GM19239 (cell line): Measurements from ENCODE around the gene ADGRL3.
"Not testable (repeated sequence)": the region's sequence is repeated elsewhere in the genome, so short reads cannot be mapped to it uniquely, and the experiment has no call there.

Experiments
- DNase-seq: peaks from one replicate; pipeline ENCODE4 v3.0.0; 2011; ENCODE audit warnings: low spot score; ENCODE audit not compliant: insufficient read length
- FAIRE-seq: peaks from 2 replicates; lab custom pipeline; 2011; peaks lifted over from hg19 to GRCh38; lab: Jason Lieb, UNC

The ADGRL3 gene

DNA sequence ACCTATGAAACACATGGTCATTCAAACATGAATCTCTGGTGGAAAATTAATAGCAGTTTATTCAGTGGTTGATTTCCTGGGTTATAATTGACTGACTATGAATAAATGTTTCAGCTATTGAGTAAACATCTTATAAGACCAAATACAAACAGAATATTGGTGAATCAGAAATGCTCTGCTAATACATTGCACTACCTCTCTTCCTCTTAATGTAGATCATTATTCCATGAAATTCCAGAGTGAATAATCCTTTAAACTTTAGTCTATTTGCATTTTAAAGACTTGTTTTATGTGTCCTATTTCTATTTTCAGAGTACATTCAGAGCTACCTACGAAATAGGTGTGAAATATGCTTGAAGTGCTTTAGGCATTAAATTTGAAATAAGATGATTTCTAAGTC, 715.4 kb downstream of the ADGRL3 start:
- no peak for DNase-seq
- no peak for FAIRE-seq

DNA sequence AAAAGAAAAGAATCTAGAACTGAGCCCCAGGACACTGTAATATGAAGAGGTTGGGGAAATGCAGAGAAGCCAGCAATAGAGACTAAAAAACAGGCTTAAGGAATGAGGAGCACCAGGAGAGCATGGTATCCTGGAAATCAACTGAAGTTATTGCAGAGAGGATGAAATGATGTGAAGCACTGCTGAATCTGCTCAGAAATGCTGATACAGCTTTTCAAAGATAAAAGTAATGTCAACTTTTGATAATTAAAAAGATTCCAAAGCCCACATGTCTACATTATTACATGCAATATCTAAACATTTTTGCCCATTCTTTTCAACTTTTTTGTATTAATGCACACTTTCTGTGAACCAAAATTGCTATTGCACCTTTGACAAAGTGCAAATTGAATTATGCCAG, 718.4 kb downstream of the ADGRL3 start:
- no peak for FAIRE-seq
- no peak for DNase-seq

DNA sequence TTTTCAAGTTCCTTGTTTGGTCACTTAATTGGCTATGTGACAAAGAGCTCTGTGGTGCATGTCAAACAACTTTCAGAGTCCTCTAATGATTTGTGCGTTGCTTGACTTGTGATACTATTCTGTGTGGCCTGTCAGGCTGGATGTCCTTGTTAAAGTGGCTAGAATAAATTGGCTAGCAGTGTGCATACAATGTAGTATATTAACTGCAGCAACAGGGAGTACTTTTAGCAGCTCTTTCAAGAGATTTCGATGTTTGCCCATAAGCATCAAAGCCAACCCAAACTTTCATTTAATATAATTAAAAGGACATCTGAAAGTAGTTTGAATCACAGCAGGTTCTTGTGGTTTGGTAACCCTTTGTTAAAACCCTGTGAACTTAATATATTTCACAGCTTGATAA, 718.9 kb downstream of the ADGRL3 start:
- DNase-seq (no peak), FAIRE-seq (no peak)

DNA sequence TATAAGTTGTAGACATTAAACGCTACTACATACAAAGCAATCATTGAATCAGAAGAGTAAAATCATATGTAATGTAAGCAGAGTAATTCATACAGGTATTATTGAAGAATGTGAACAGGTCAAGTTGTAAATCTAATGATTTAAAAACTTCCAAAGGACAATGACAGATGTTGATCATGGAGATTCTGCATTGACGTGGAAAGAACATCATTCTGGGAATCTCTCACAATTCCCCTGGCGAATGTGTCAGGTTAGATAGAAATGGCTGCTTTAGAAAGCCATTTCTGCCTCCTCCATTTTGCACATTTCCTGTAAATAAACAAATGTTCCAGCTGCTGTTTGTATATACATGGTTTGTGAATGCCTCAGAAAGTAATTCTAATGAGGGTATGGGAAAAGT, 719.4 kb downstream of the ADGRL3 start:
- FAIRE-seq (no peak), DNase-seq (no peak)

DNA sequence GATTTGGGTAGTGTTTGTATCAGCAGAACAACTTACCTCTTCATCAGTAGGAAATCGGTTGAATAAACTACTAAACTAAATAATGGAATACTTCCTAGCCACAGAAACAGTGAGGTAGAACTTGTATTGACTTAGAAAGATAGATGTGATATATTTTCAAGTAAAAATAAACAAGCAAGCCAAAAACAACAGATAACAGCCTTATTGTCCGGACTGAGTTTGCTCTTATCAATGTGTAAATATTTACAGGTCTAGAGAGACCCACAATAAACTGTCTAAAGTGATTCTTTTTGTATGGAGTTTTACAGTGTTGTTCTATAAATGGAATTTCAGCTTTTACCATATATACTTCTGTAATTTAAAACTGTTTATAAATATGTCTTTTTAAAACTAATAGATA, 721.8 kb downstream of the ADGRL3 start:
- DNase-seq (no peak), FAIRE-seq (no peak)

DNA sequence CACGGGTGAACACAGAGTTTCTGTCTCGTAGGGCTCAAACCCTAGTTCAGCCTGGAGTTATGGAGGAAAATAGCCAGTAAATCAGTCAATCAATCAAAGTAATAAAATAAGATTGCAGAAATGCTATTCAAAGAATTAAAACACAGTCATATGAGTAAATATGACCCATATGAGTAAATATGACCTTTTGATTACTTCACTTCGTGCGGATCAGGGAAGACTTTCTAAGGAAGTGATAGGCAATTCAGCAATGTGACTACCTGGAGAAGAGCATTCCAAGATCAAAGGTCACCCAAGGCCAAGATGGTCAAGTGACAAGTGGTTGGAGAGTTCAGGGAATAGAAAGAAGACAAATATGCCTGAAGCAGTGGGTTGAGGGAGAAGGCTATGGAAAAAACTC, 722.6 kb downstream of the ADGRL3 start:
- FAIRE-seq (no peak), DNase-seq (no peak)

DNA sequence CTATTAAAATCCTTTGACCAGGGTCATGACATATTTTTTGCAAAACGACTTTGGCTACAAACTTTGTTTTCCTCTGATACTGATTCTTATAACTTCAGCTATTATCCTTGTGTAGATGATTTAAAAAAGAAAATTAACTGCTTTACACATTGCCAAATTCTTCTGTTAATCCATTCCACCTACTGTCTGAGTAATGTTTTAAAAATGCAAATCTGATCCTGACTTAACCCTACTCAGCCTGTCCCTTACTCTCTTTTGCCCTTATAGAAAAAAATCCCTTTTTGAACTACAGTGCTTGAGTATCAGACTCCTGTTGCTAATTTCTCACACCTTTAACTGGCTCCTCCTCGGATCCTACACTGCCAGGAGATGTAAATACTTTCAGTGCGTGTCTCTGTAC, 723.1 kb downstream of the ADGRL3 start:
- no peak for FAIRE-seq

DNA sequence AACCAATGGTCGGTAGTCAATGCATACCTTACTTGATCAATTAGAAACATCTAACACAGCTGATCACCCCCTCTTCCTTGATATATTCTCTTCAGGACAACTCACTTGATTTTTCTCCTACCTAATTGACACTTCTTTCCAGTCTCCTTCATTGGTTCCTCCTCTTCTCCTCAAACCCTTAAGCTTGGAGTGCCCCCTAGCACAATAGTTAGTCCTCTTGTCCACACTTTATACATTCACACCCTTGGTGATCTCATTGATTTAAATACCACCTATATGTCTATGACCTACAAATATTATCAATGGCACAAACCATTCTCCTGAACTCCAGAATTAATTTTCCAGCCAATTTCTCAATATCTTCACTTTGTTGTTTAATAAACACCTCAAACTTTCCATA, 724.0 kb downstream of the ADGRL3 start:
- FAIRE-seq: no peak
- DNase-seq: no peak

More for the DNA sequence above, 723.1 kb downstream of the ADGRL3 start:
- no peak for DNase-seq

DNA sequence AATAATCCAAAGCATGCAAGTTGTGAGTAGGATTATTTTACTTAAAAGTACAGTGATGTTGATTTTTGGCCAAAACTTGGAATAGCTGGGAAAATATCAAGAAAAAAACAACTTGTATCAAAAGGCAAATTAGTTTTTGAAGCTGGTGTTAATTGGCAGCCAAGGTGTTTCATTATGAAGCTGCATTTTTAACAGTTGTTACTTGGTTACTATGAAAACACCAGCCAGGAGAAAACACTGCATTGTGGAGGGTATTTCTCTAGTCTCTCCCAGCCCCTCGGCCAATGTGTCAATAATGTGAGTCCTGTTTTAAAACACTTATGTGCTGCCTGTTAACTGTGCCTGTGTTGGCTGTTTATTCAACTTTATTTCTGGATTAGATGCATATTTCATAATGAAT, 733.4 kb downstream of the ADGRL3 start:
- DNase-seq: no peak
- no peak for FAIRE-seq

DNA sequence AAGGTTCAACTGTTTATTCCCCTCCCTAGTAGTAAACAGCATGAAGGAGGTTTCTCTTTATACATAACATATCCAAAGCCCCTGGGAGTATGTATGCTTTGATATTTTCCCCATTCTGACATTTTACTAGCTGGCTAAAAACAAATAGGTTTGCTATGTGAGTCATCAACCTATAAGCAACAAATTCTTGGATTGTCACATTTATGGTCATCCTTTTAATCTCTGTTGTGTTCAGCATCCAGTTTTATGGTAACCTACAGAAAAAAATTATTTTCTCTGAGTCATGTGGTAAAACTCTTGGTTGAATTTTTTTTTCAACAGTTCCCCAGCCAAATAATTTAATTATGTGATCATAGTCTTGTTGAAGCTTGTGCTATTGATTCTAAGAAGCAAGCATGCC, 734.1 kb downstream of the ADGRL3 start:
- no peak for DNase-seq
- no peak for FAIRE-seq

DNA sequence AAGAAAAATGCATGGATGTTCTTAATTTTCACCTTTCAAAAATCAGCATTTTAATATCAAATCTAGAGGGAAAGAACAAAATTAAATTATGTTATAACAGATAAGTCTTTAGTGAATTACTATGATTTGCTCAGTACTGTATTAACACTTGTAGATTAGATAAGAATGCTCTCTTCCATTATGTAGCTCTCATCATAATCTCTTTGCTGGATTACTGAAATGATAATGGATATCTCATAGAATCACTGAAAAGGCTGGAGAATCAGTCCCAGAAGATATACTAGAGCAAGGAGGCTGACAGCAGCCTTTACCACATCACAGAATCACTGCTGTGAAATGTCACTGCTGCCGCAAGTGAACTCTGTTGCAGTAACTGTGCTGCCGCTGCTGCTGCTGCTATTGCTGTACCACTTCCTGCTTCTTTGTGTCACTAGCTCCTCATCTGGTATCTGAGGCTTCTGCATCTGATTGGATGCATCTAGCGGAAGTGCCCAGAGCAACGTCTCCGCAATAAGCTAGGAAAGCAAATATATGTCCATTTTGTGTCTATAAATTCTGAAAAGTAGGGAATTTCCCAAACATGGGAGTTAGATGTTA, 738.2 kb downstream of the ADGRL3 start:
- DNase-seq: no peak
- FAIRE-seq: no peak

DNA sequence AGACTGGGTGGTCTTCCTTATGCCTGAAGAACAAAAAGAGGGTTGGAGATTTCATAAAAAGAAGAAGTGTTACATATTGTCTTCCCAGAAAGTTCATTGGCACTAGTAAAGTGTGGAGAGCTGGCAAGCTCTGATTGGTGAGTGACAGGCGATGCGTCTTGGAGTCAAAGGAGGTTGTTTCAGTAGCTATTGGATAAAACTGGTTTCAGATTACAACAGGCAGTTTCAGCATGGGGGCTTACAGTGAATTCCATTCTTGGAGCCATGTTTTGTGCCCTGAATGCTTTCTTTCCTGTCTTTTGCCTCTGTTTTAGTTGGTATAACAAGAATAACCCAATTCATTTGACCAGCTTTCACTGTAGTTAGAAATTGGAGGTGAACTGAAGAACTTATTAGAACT, 750.5 kb downstream of the ADGRL3 start:
- no peak for FAIRE-seq
- DNase-seq: no peak

DNA sequence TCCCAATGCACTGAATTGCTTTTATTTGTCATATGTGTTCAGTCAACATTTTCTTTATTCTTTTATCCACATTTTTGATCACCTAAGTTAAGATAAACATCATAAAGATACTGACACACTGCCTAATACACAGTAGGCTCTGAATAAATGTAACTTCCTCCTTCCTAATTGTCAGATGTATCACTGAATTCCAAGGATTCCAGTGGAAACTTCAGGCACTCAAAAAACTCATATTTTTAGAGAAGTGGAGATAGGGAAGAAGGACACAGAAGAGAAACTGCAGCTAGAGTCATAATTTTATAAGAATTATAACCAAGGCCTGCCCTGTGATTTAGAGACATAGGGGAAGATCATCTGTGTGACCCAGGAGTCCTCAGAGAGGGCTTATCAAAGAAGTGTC, 753.3 kb downstream of the ADGRL3 start:
- DNase-seq: no peak
- no peak for FAIRE-seq

DNA sequence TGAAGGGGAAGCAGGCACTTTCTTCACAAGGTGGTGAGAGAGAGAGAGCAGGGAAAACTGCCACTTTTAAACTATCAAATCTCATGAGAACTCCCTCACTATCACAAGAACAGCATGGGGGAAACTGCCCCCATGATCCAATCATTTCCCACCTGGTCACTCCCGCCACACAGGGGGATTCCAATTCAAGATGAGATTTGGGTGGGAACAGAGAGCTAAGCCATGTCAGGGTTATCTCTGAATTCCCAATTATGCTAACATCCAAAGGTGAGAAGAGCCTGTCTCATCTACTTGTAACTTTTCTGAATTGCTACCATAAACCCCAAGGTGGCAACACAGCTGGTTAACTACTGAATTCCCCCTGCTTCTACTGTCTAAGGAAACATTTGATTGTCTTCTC, 758.5 kb downstream of the ADGRL3 start:
- FAIRE-seq: no peak

DNA sequence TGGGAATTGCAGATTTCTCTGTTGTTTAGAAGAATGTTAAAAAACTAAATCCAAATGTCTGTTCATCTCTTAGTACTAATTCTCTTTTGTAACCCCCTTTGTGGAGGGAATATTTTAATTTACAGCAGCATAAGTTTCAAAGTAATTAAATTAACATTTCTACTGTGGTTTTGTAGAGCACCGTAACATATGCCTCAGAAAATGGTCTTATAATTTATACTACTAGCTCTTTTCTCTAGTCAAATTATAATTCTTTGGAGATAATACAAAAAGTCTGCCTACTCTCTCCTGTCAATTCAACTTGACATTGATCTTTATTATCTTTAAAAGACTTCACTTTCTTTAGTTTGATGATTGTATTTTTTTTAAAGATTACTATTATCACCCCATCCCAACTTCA, 759.0 kb downstream of the ADGRL3 start:
- DNase-seq (no peak), FAIRE-seq (no peak)

More for the DNA sequence above, 758.5 kb downstream of the ADGRL3 start:
- no peak for DNase-seq

DNA sequence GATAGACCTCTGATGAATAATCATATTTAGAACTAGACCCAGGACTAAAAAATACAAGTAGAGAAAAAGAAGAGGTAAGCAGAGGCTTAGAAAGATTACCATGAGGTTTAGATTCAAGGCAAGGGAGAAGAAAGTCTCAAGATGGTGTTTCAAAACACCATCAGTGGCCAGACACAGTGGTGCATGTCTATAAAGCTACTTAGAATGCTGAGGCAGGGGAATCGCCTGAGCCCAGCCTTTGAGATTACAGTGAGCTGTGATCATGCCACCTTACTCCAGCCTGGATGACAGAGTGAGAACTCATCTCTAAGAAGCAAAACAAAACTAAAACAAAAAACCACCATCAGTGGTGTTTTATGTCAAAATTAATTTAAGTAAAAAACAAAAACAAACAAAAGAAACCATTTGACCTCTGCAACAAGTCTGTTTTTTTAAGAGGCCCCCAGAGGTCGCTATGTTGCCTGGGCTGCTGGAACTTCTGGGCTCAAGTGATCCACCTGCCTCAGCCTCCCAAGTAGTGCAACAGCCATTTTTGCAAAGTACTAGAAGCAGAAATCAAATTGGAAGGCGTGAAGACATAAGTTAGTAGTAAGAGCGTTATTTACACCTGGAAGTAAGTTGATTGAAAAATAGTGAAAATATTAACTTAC, 784.3 kb downstream of the ADGRL3 start:
- FAIRE-seq (no peak), DNase-seq (no peak)

DNA sequence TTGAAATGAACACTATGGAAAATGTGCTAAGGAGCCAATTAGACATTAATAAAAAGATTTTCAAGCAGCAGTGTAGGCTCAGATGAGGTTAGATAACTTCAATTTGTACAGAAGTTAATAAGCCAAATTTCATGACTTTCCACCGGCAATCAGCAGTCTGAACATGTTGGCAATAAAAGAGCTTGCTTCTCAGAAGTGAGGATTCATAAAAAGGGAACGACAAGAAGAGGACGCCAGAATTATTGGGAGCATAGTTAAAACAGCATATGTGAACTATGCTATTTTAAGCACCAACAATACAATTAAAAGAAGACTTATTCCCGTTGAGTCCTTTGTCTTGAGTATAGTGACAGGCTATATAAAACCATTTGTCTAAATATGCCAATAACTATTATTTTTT, 785.3 kb downstream of the ADGRL3 start:
- DNase-seq (no peak), FAIRE-seq (no peak)

DNA sequence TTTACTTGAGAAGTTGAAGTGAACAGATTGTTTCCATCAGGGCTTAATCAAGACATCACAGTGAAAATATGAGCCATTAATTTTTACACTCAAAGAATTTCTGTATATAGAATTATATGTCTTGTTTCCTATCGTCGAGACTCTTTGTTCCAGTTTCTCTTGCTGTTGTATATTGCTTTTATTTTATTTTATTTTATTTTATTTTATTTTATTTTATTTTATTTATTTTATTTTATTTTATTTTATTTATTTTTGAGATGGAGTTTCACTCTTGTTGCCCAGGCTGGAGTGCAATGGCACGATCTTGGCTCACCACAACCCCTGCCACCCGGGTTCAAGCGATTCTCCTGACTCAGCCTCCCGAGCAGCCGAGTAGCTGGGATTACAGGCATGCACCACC, 786.8 kb downstream of the ADGRL3 start:
- FAIRE-seq: not testable (repeated sequence)

DNA sequence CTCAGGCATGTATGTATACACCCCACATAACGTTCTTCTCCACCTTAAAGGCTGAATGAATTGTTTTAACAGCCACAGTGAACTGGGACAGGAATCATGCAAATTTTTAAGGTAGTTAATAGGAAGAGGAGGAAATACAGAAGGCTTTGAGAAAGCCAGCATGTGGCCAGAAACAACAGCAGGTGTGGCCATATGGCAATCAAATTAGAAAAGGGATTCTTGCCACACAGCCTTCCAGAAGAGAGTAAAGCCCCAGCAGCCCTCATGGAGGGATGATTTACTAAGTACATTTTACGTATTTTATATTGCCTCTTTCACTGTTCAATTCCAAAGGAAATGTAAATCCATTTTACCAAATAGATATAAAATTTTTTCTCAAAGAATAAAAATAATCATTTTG, 792.2 kb downstream of the ADGRL3 start:
- DNase-seq (no peak), FAIRE-seq (no peak)

More for the DNA sequence above, 786.8 kb downstream of the ADGRL3 start:
- not testable (repeated sequence) for DNase-seq

DNA sequence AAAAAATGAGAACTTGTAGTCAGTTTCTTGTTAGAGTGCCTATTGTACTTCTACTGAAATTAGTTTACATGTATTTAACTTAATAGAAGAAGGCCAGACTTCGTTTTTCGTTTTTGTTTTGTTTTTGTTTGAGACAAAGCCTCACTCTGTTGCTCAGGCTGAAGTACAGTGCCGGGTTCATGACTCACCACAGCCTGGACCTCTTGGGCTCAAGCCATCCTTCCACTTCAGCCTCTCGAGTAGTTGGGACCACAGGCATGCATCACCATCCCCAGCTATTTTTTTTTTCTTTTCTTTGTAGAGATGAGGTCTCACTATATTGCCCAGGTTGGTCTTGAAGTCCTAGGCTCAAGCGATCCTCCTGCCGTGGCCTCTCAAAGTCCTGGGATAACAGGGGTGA, 793.9 kb downstream of the ADGRL3 start:
- FAIRE-seq (no peak), DNase-seq (no peak)

DNA sequence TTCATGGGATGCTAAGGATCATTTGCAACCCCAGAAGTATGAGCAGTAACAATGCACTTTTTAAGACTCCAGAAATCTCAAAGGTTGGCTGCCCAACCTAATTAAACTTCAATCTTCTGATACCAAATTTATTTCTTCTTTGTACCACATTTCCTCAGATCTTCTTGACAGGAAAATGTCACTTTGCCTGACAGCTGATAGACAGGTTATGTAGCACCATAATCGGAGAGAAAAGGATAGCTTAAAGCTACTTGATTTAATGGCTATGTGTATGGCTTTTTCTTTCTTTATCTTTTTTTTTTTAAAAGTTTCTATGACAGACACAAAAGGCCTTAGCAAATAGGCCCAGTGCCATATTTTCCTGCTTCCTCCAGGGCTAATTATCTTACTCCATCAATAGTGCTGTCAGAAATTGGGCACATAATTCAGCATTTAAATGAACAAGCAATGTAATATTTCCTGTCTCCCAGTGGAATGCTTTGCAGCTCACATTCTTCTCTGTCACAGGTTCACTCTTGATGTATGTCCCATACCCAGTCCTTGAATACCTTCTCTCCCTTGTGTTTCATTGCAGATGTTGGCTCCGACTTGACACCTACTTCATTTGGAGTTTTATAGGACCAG, 795.7 kb downstream of the ADGRL3 start:
- FAIRE-seq: no peak
- no peak for DNase-seq

DNA sequence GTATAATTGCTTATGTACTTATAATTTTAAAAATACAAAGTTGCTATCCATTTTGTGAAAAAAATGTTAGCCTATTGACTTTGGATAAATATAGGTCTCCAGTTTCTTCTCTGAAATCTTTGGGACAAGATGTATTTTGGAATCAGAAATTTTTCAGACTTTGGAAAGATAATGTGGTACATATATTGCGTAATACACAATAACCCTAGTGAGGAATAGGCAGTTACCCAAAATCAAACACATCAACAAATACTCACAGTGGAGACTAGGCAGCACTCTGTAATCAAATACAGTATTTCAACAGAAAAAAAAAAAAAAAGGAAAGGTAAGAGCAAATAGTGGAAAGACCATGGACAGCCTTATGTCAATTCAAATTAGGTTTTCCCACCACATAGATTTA, 796.8 kb downstream of the ADGRL3 start:
- FAIRE-seq (no peak), DNase-seq (no peak)
